ENCODE measurements around the gene CMIP. TPM values are rescaled to one million over a fixed set of nuclear protein-coding genes. Genes with fewer than 3 reads are reported as not detected.

The CMIP gene
- total and polyA plus RNA-seq, 7 donors, result 11.0 to 60.3 (median 20.4) TPM

- H3K36me3 ChIP-seq, result peaks cover 0 to 2% (median 0%) of the 10 kb centered on the region in 4 donors
- H3K4me3 ChIP-seq, result no peak overlapping the region
- H3K4me1 ChIP-seq, result peaks cover 2 to 53% (median 38%) of the 10 kb centered on the region in 4 donors
- intact Hi-C loops (cut with DNase I), result loop anchor here (5.0 kb wide), 1 partner anchor 67 kb away; no protein-coding TSS in a partner anchor
- 94 to 95% methylated on average over 7 of the region's 7 CpGs for WGBS, 2 donors
- no peak for DNase-seq
- TF ChIP-seq EP300 (IDR thresholded peaks at IDR 0.05) (no peak), POLR2A (IDR thresholded peaks at IDR 0.05) (no peak), CTCF (IDR thresholded peaks at IDR 0.05) (no peak), POLR2AphosphoS5 (IDR thresholded peaks at IDR 0.05) (no peak)
- H3K27me3 ChIP-seq, result no peaks in the 10 kb centered on the region
- no peaks in the 10 kb centered on the region for H3K9me3 ChIP-seq
- H3K27ac ChIP-seq, result peak overlapping the region in 3 of 4 donors; percentile 70 to 75 (median 75)
Observed at GRCh38 chr16:81714583-81714982, 270.0 kb downstream of the CMIP start.

- no peaks in the 10 kb centered on the region for H3K9me3 ChIP-seq
- intact Hi-C loops (cut with DNase I), result no loop called here
- H3K27ac ChIP-seq, result peak overlapping the region in 3 of 4 donors; percentile 70 to 75 (median 75)
- 45 to 54% methylated on average over 11 of the region's 11 CpGs for WGBS, 2 donors
- peaks cover 2 to 61% (median 45%) of the 10 kb centered on the region in 4 donors for H3K4me1 ChIP-seq
- peak; percentile 23 to 77 (median 54) for TF ChIP-seq POLR2AphosphoS5 (IDR thresholded peaks at IDR 0.05)
- no peak for TF ChIP-seq EP300 (IDR thresholded peaks at IDR 0.05)
- no peak for TF ChIP-seq CTCF (IDR thresholded peaks at IDR 0.05)
- no peak for TF ChIP-seq POLR2A (IDR thresholded peaks at IDR 0.05)
- no peak for DNase-seq
- H3K4me3 ChIP-seq, result no peak overlapping the region
- no peaks in the 10 kb centered on the region for H3K36me3 ChIP-seq
- H3K27me3 ChIP-seq, result no peaks in the 10 kb centered on the region
Observed at GRCh38 chr16:81715358-81716196, 271.0 kb downstream of the CMIP start.

GRCh38 chr16:81716478-81717225 is 272.0 kb downstream of the CMIP start:
- Histone ChIP-seq H3K27me3 (no peaks in the 10 kb centered on the region), H3K9me3 (no peaks in the 10 kb centered on the region), H3K36me3 (no peaks in the 10 kb centered on the region), H3K4me1 (peaks cover 0 to 60% (median 42%) of the 10 kb centered on the region in 4 donors), H3K27ac (peak overlapping the region in 3 of 4 donors; percentile 70 to 75 (median 75)), H3K4me3 (no peak overlapping the region)
- TF ChIP-seq POLR2AphosphoS5 (IDR thresholded peaks at IDR 0.05) (no peak), CTCF (IDR thresholded peaks at IDR 0.05) (no peak), EP300 (IDR thresholded peaks at IDR 0.05) (no peak), POLR2A (IDR thresholded peaks at IDR 0.05) (no peak)
- no peak for DNase-seq
- whole genome bisulfite sequencing, 2 donors, result 81 to 88% methylated on average over 10 of the region's 10 CpGs
- intact Hi-C loops (cut with DNase I), result no loop called here

- intact Hi-C loops (cut with DNase I), result no loop called here
- no peaks in the 10 kb centered on the region for H3K27me3 ChIP-seq
- no peak overlapping the region for H3K4me3 ChIP-seq
- H3K9me3 ChIP-seq, result no peaks in the 10 kb centered on the region
- WGBS, 2 donors, result 69 to 73% methylated on average over 8 of the region's 8 CpGs
- no peaks in the 10 kb centered on the region for H3K36me3 ChIP-seq
- no peak for TF ChIP-seq EP300 (IDR thresholded peaks at IDR 0.05)
- no peak for TF ChIP-seq POLR2A (IDR thresholded peaks at IDR 0.05)
- TF ChIP-seq POLR2AphosphoS5 (IDR thresholded peaks at IDR 0.05), result no peak
- no peak for TF ChIP-seq CTCF (IDR thresholded peaks at IDR 0.05)
- no peak overlapping the region for H3K27ac ChIP-seq
- H3K4me1 ChIP-seq, result peaks cover 0 to 50% (median 37%) of the 10 kb centered on the region in 4 donors
- DNase-seq, result no peak
Observed at GRCh38 chr16:81717662-81718189, 273.1 kb downstream of the CMIP start.

All from sigmoid colon (tissue), 7 donors.